H1 (cell line): ENCODE measurements around the gene EDEM2. TPM values are rescaled to one million over a fixed set of nuclear protein-coding genes. Genes with fewer than 3 reads are reported as not detected.

Experiments
- CTCF ChIA-PET: fragments of 300-600 bp; sonication (Branson Sonifier 250); formaldehyde crosslinking; loops from one replicate; lab custom pipeline; 2021; ENCODE audit not compliant: partially characterized antibody; lab: Charles Lee
- POLR2A ChIA-PET: fragments of 300-600 bp; sonication (Branson Sonifier 250); formaldehyde crosslinking; loops from one replicate; lab custom pipeline; 2021; ENCODE audit warnings: inconsistent platforms; ENCODE audit not compliant: partially characterized antibody; lab: Charles Lee
- DNase-seq, 2 experiments: peaks; one replicate each; pipeline versions ENCODE4 v3.0.0 to v3.0.0-alpha.2; 2010 to 2022; ENCODE audit warnings: low spot score in 2 of 2, low read depth in 1 of 2, mixed read lengths in 1 of 2
- FAIRE-seq: peaks from 2 replicates; lab custom pipeline; 2011; peaks lifted over from hg19 to GRCh38; lab: Jason Lieb, UNC
- H2AFZ ChIP-seq: 2 replicates; pipeline ENCODE4 v1.8.1; 2012; ENCODE audit warnings: low read length, inconsistent platforms
- H2AK5ac ChIP-seq: 2 replicates; pipeline ENCODE4 v1.6.1; 2013; ENCODE audit warnings: low read depth, low read length
- H2BK120ac ChIP-seq: replicated peaks from 2 replicates; pipeline ENCODE3; 2013; ENCODE audit warnings: low read depth, low read length, inconsistent platforms
- H2BK12ac ChIP-seq: 2 replicates; pipeline ENCODE4 v1.6.1; 2013; ENCODE audit warnings: low read depth, low read length
- H2BK15ac ChIP-seq: 2 replicates; pipeline ENCODE4 v1.6.1; 2013; ENCODE audit warnings: low read length
- H2BK20ac ChIP-seq: 2 replicates; pipeline ENCODE4 v1.6.1; 2013; ENCODE audit warnings: low read length
- H2BK5ac ChIP-seq: 2 replicates; pipeline ENCODE4 v1.6.1; 2013; ENCODE audit warnings: low read depth, low read length
- H3K14ac ChIP-seq: 2 replicates; pipeline ENCODE4 v1.6.1; 2013; ENCODE audit warnings: inconsistent platforms; ENCODE audit not compliant: insufficient read length
- H3K18ac ChIP-seq: 2 replicates; pipeline ENCODE4 v1.6.1; 2013; ENCODE audit warnings: low read length; ENCODE audit errors: extremely low read depth
- H3K23ac ChIP-seq: 2 replicates; pipeline ENCODE4 v1.6.1; 2013; ENCODE audit warnings: inconsistent platforms; ENCODE audit not compliant: insufficient read length
- H3K23me2 ChIP-seq: 2 replicates; pipeline ENCODE4 v1.6.1; 2013; ENCODE audit warnings: low read depth, low read length
- H3K27ac ChIP-seq: 2 replicates; pipeline ENCODE4 v1.6.1; 2011; ENCODE audit warnings: low read depth, low read length, inconsistent platforms
- H3K27me3 ChIP-seq, 4 experiments: replicated peaks in 1 of 4; 1 replicate in 1 of 4; 2 replicates in 3 of 4; pipeline versions ENCODE4 v1.6.1 to v1.8.1; 2011 to 2013; ENCODE audit warnings: low read length in 3 of 4, mild to moderate bottlenecking in 3 of 4, inconsistent platforms in 2 of 4, mixed read lengths in 2 of 4, moderate library complexity in 1 of 4; ENCODE audit not compliant: control insufficient read depth in 3 of 4, insufficient read depth in 3 of 4; ENCODE audit errors: extremely low read depth in 1 of 4
- H3K36me3 ChIP-seq, 4 experiments: 2 replicates each; pipeline versions ENCODE4 v1.6.1 to v1.8.1; 2011 to 2013; ENCODE audit warnings: mild to moderate bottlenecking in 4 of 4, low read length in 3 of 4, moderate library complexity in 2 of 4, control low read depth in 1 of 4, inconsistent platforms in 1 of 4; ENCODE audit not compliant: insufficient read depth in 4 of 4, control insufficient read depth in 2 of 4
- H3K4ac ChIP-seq: replicated peaks from 2 replicates; pipeline ENCODE3; 2013; ENCODE audit warnings: low read length, low read depth, mixed read lengths, inconsistent platforms; ENCODE audit not compliant: insufficient read length
- H3K4me1 ChIP-seq, 4 experiments: replicated peaks in 1 of 4; 1 replicate in 1 of 4; 2 replicates in 3 of 4; pipeline versions ENCODE4 v1.6.1 to v1.8.1; 2011 to 2013; ENCODE audit warnings: low read length in 3 of 4, inconsistent platforms in 2 of 4, mixed read lengths in 1 of 4; ENCODE audit not compliant: insufficient read depth in 4 of 4, control insufficient read depth in 3 of 4
- H3K4me2 ChIP-seq, 2 experiments: 2 replicates each; pipeline versions ENCODE4 v1.6.1 to v1.8.1; 2011 to 2013; ENCODE audit warnings: low read depth in 2 of 2, low read length in 2 of 2, control low read depth in 1 of 2, inconsistent platforms in 1 of 2, mild to moderate bottlenecking in 1 of 2; ENCODE audit not compliant: insufficient read depth in 1 of 2
- H3K4me3 ChIP-seq, 4 experiments: fragments of 200-600, 300-600 bp in 1 of 4; sonication (generic), shearing (Covaris generic), sonication (Bioruptor Twin) in 1 of 4; 2 replicates each; pipeline versions ENCODE4 v1.5.1 to v1.8.1; 2011 to 2016; ENCODE audit warnings: low read length in 4 of 4, low read depth in 3 of 4, control low read depth in 2 of 4, inconsistent platforms in 2 of 4, mild to moderate bottlenecking in 2 of 4, mixed read lengths in 1 of 4, moderate library complexity in 1 of 4; ENCODE audit not compliant: insufficient read depth in 2 of 4; ENCODE audit errors: extremely low read depth in 1 of 4
- H3K56ac ChIP-seq: replicated peaks from 2 replicates; pipeline ENCODE3; 2013; ENCODE audit warnings: low read depth, mild to moderate bottlenecking, mixed read lengths, low read length, inconsistent platforms; ENCODE audit not compliant: insufficient read length
- H3K79me1 ChIP-seq: 2 replicates; pipeline ENCODE4 v1.6.1; 2013; ENCODE audit warnings: low read depth, low read length, control low read depth
- H3K79me2 ChIP-seq, 2 experiments: 2 replicates each; pipeline versions ENCODE4 v1.6.1 to v1.8.1; 2012 to 2013; ENCODE audit warnings: low read length in 2 of 2, mild to moderate bottlenecking in 2 of 2, inconsistent platforms in 1 of 2; ENCODE audit not compliant: insufficient read depth in 2 of 2, control insufficient read depth in 1 of 2
- H3K9ac ChIP-seq, 4 experiments: replicated peaks in 1 of 4; 1 replicate in 1 of 4; 2 replicates in 3 of 4; pipeline versions ENCODE4 v1.6.1 to v1.8.1; 2011 to 2013; ENCODE audit warnings: low read depth in 3 of 4, low read length in 3 of 4, control low read depth in 2 of 4, mild to moderate bottlenecking in 2 of 4, moderate library complexity in 2 of 4, inconsistent platforms in 1 of 4; ENCODE audit errors: extremely low read depth in 1 of 4
- H3K9me3 ChIP-seq, 2 experiments: 2 replicates each; pipeline versions ENCODE4 v1.6.1 to v1.8.1; 2012 to 2013; ENCODE audit warnings: mild to moderate bottlenecking in 2 of 2, moderate library complexity in 2 of 2, control low read depth in 1 of 2, inconsistent platforms in 1 of 2, low read depth in 1 of 2, low read length in 1 of 2, mixed read lengths in 1 of 2; ENCODE audit not compliant: insufficient read depth in 2 of 2
- H4K20me1 ChIP-seq, 2 experiments: replicated peaks in 1 of 2; 2 replicates each; pipeline versions ENCODE3 to v1.8.1; 2011 to 2013; ENCODE audit warnings: inconsistent platforms in 2 of 2, low read length in 2 of 2, mild to moderate bottlenecking in 1 of 2; ENCODE audit not compliant: insufficient read depth in 2 of 2, control insufficient read depth in 1 of 2
- H4K5ac ChIP-seq: 2 replicates; pipeline ENCODE4 v1.6.1; 2013; ENCODE audit warnings: low read length, low read depth, mixed read lengths, inconsistent platforms; ENCODE audit not compliant: insufficient read length
- H4K8ac ChIP-seq: 2 replicates; pipeline ENCODE4 v1.8.0; 2013; ENCODE audit warnings: mild to moderate bottlenecking, moderate library complexity, low read length, inconsistent platforms; ENCODE audit not compliant: insufficient read depth; ENCODE audit errors: extremely low read depth
- H4K91ac ChIP-seq: replicated peaks from 2 replicates; pipeline ENCODE3; 2013; ENCODE audit warnings: low read length, mixed read lengths, inconsistent platforms; ENCODE audit not compliant: insufficient read length
- ASH2L ChIP-seq: fragments of 200-600, 300-600 bp; sonication (generic); IDR thresholded peaks from one replicate; pipeline ENCODE4 v1.7.1; 2017; ENCODE audit warnings: low read length
- EZH2 ChIP-seq: fragments of 200-600 bp; sonication (generic); IDR thresholded peaks from 2 replicates; pipeline ENCODE4 v1.7.1; 2012; ENCODE audit warnings: low read depth, mild to moderate bottlenecking, moderate library complexity, low read length, inconsistent platforms; ENCODE audit not compliant: severe bottlenecking
- JUN ChIP-seq: IDR thresholded peaks from 2 replicates; pipeline ENCODE4 v1.6.1; 2011; ENCODE audit warnings: low read depth, mild to moderate bottlenecking, improper control_type of control experiment, low read length
- POLR2AphosphoS5 ChIP-seq: IDR thresholded peaks from 2 replicates; pipeline ENCODE4 v1.6.1; 2011; ENCODE audit warnings: low read depth, low read length
- POU5F1 ChIP-seq: IDR thresholded peaks from 2 replicates; pipeline ENCODE4 v1.6.1; 2011; ENCODE audit warnings: low read depth, mild to moderate bottlenecking, low read length, moderate library complexity
- SP2 ChIP-seq: IDR thresholded peaks from 2 replicates; pipeline ENCODE4 v1.6.1; 2012; ENCODE audit warnings: mild to moderate bottlenecking, low read length, inconsistent platforms
- TCF12 ChIP-seq: IDR thresholded peaks from 2 replicates; pipeline ENCODE4 v1.6.1; 2011; ENCODE audit warnings: low read depth, mild to moderate bottlenecking, low read length
- TEAD4 ChIP-seq: IDR thresholded peaks from 2 replicates; pipeline ENCODE4 v1.6.1; 2012; ENCODE audit warnings: low read depth, low read length, inconsistent platforms, mixed read lengths
- WGBS, 2 experiments: shearing (Covaris generic) in 1 of 2; methylation state at CpG; one replicate each; pipeline versions ENCODE4 v1.1.6 to v1.1.7; 2013 to 2015; ENCODE audit warnings: low lambda C conversion rate in 2 of 2, mixed read lengths in 2 of 2, inconsistent platforms in 1 of 2, low coverage in 1 of 2, missing lambda C conversion rate in 1 of 2; ENCODE audit not compliant: insufficient replicate concordance in 2 of 2, insufficient coverage in 1 of 2, insufficient read length in 1 of 2; ENCODE audit errors: extremely low coverage in 1 of 2, missing lambda C conversion rate in 1 of 2; 5-methylcytosine and 5-hydroxymethylcytosine counted together
- polyA plus RNA-seq, 7 experiments: library from polyadenylated mRNA; depleted of rRNA in 3 of 7; stranded (reverse) in 5 of 7; unstranded in 2 of 7; fragments of >200 nt in 5 of 7; fragments of 200-250 nt in 2 of 7; gene quantifications; 1 replicate in 5 of 7; 2 replicates in 1 of 7; 4 replicates in 1 of 7; pipeline versions ENCODE4 v1.2.1 to v1.2.3, GENCODE V29; 2011 to 2013; ENCODE audit warnings: missing spikeins in 2 of 7, mixed read lengths in 2 of 7
- total RNA-seq: library from RNA; stranded (reverse); fragmentation: NEBNext Ultra II Directional; extraction: Animal tissue kit (Norgen Biotek cat#: 25700); gene quantifications from 2 replicates; pipeline ENCODE4 v1.2.1, GENCODE V29; 2021
- TF ChIP-seq, protein P1 (sequence below), 3 experiments: IDR thresholded peaks; 1 replicate in 2 of 3; 2 replicates in 1 of 3; pipeline versions ENCODE4 v1.5.1 to v1.6.1; 2011; ENCODE audit warnings: low read length in 3 of 3, mild to moderate bottlenecking in 3 of 3, inconsistent platforms in 2 of 3, low read depth in 1 of 3, moderate library complexity in 1 of 3; ENCODE audit not compliant: insufficient read depth in 1 of 3; ENCODE audit errors: control extremely low read depth in 1 of 3
- TF ChIP-seq, protein P2 (sequence below): IDR thresholded peaks from 2 replicates; pipeline ENCODE4 v1.6.1; 2012; ENCODE audit warnings: inconsistent platforms

The EDEM2 gene
- total and polyA plus RNA-seq, 2 of the 8 experiments (the other 6 are each of a cell fraction or from before 2014, with no cell fraction given): 15.2 to 19.6 TPM

DNA sequence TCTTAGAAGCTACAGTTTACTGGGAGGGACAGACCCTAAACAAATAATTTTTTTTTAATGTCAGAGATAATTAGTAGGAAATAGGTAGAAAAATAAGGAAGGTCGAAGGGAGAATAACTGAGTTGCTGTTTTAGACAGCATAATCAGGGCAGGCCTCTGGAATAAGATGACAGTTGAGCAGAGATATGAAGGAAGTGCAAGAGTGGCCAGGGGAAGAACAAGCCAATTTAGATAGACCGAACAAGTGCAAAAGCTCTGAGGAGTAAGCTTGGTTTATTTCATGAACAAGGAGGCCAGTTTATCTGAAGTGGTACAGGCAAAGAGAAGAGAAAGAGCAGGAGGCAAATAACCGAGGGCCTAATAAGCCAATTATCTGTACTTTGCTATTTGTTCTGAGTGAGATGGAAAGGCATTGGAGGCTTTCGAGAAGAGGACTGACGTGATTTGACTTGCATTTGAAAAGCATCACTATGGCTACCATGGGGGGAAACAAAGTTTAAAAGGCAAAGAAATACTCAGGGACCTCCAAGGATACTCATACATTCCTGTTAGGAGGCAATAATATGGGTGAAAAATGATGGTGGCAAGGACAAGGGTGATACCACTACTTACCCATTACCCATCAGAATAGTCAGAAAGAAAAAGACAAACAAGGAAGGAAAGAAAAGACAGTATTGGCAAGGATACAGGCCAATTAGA, 44.4 kb upstream of the EDEM2 start:
- no peak overlapping the region for H4K5ac ChIP-seq
- no peak overlapping the region for H4K91ac ChIP-seq
- H3K27me3 ChIP-seq: peaks cover 0 to 2% (median 0%) of the 10 kb centered on the region in 4 experiments; a peak in 2 of 7 replicates
- CTCF ChIA-PET: interaction anchor here (1.2 to 1.9 kb wide), 2 partner anchors 26 to 96 kb away, joined by 3 to 6 read pairs; no protein-coding TSS in a partner anchor
- H3K79me2 ChIP-seq: no peaks in the 10 kb centered on the region
- no peaks in the 10 kb centered on the region for H3K23me2 ChIP-seq
- no peak overlapping the region for H2AFZ ChIP-seq
- H3K79me1 ChIP-seq: no peaks in the 10 kb centered on the region
- 79 to 100% methylated on average over 1 to 5 of the region's 5 CpGs for WGBS, 2 experiments
- no peak overlapping the region for H2BK5ac ChIP-seq
- no peak overlapping the region for H2BK120ac ChIP-seq
- no peaks in the 10 kb centered on the region for H4K20me1 ChIP-seq
- no peak for DNase-seq
- no peaks in the 10 kb centered on the region for H3K36me3 ChIP-seq
- no peak overlapping the region for H3K18ac ChIP-seq
- H3K9me3 ChIP-seq: peaks cover 3 to 6% of the 10 kb centered on the region in 2 experiments; a peak in 2 of 4 replicates
- peaks cover 0 to 6% (median 0%) of the 10 kb centered on the region in 4 experiments; a peak in 3 of 7 replicates for H3K4me1 ChIP-seq
- H2BK20ac ChIP-seq: no peak overlapping the region
- H2BK15ac ChIP-seq: no peak overlapping the region
- POLR2A ChIA-PET: interaction anchor here (0.6 to 1.7 kb wide), 2 partner anchors 11 to 71 kb away, joined by 3 to 4 read pairs; no protein-coding TSS in a partner anchor
- H2AK5ac ChIP-seq: no peak overlapping the region
- no peak overlapping the region for H3K14ac ChIP-seq
- no peak overlapping the region for H3K4me2 ChIP-seq
- no peak overlapping the region for H3K9ac ChIP-seq
- no peak for FAIRE-seq
- H3K4ac ChIP-seq: no peak overlapping the region
- no peak overlapping the region for H4K8ac ChIP-seq
- H2BK12ac ChIP-seq: no peak overlapping the region
- no peak overlapping the region for H3K23ac ChIP-seq
- H3K56ac ChIP-seq: no peak overlapping the region
- H3K27ac ChIP-seq: no peak overlapping the region
- H3K4me3 ChIP-seq: no peak overlapping the region
- no peak for TF ChIP-seq SP2
- no peak for TF ChIP-seq JUN
- TF ChIP-seq TEAD4: no peak
- no peak for TF ChIP-seq TCF12
- TF ChIP-seq, protein P1, sequence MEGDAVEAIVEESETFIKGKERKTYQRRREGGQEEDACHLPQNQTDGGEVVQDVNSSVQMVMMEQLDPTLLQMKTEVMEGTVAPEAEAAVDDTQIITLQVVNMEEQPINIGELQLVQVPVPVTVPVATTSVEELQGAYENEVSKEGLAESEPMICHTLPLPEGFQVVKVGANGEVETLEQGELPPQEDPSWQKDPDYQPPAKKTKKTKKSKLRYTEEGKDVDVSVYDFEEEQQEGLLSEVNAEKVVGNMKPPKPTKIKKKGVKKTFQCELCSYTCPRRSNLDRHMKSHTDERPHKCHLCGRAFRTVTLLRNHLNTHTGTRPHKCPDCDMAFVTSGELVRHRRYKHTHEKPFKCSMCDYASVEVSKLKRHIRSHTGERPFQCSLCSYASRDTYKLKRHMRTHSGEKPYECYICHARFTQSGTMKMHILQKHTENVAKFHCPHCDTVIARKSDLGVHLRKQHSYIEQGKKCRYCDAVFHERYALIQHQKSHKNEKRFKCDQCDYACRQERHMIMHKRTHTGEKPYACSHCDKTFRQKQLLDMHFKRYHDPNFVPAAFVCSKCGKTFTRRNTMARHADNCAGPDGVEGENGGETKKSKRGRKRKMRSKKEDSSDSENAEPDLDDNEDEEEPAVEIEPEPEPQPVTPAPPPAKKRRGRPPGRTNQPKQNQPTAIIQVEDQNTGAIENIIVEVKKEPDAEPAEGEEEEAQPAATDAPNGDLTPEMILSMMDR (IDR thresholded peaks at IDR 0.05; ENCODE audit: control extremely low read depth in 1 of 3, insufficient read depth in 1 of 3, low read depth in 1 of 3, low read length in 3 of 3): no peak
- no peak for TF ChIP-seq POU5F1
- TF ChIP-seq, protein P2, sequence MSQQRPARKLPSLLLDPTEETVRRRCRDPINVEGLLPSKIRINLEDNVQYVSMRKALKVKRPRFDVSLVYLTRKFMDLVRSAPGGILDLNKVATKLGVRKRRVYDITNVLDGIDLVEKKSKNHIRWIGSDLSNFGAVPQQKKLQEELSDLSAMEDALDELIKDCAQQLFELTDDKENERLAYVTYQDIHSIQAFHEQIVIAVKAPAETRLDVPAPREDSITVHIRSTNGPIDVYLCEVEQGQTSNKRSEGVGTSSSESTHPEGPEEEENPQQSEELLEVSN: no peak
- no peak for TF ChIP-seq EZH2
- no peak for TF ChIP-seq POLR2AphosphoS5
- no peak for TF ChIP-seq ASH2L
